GM23248 (cell line): ENCODE results near the gene PRKCE. TPM values are rescaled to one million over a fixed set of nuclear protein-coding genes. Genes with fewer than 3 reads are reported as not detected.

Experiments
- DNase-seq: peaks from one replicate; pipeline ENCODE4 v3.0.0-alpha.2; 2015
- H2AFZ ChIP-seq: fragments of 200-600 bp; sonication (generic); 2 replicates; pipeline ENCODE4 v1.6.1; 2016; ENCODE audit warnings: antibody characterized with exemption
- H3F3A ChIP-seq: fragments of 200-600 bp; sonication (generic); 2 replicates; pipeline ENCODE4 v1.6.1; 2016; ENCODE audit warnings: mild to moderate bottlenecking, antibody characterized with exemption, mixed run types; ENCODE audit not compliant: insufficient read depth
- H3K27ac ChIP-seq: fragments of 200-600 bp; sonication (generic); 2 replicates; pipeline ENCODE4 v1.5.1; 2016; ENCODE audit warnings: mild to moderate bottlenecking
- H3K27me3 ChIP-seq: fragments of 200-600 bp; sonication (generic); replicated peaks from 2 replicates; pipeline ENCODE4 v1.6.1; 2016; ENCODE audit warnings: mild to moderate bottlenecking; ENCODE audit not compliant: insufficient read depth
- H3K36me3 ChIP-seq: fragments of 200-600 bp; sonication (generic); 2 replicates; pipeline ENCODE4 v1.6.1; 2016; ENCODE audit warnings: low read depth, mild to moderate bottlenecking
- H3K4me1 ChIP-seq: fragments of 200-600 bp; sonication (generic); 2 replicates; pipeline ENCODE4 v1.6.1; 2016; ENCODE audit warnings: mild to moderate bottlenecking; ENCODE audit not compliant: insufficient read depth
- H3K4me2 ChIP-seq: fragments of 200-600 bp; sonication (generic); one replicate; pipeline ENCODE4 v1.6.1; 2016; ENCODE audit warnings: mild to moderate bottlenecking; ENCODE audit not compliant: unreplicated experiment
- H3K4me3 ChIP-seq: fragments of 200-600 bp; sonication (generic); 2 replicates; pipeline ENCODE4 v1.5.1; 2016; ENCODE audit warnings: mild to moderate bottlenecking
- H3K79me2 ChIP-seq: fragments of 200-600 bp; sonication (generic); 2 replicates; pipeline ENCODE4 v1.6.1; 2016; ENCODE audit warnings: mild to moderate bottlenecking; ENCODE audit not compliant: insufficient read depth
- H3K9ac ChIP-seq: fragments of 200-600 bp; sonication (generic); 2 replicates; pipeline ENCODE4 v1.6.1; 2016; ENCODE audit warnings: mild to moderate bottlenecking
- H3K9me2 ChIP-seq: fragments of 200-600 bp; sonication (generic); 2 replicates; pipeline ENCODE4 v1.6.1; 2016; ENCODE audit warnings: mixed run types, mild to moderate bottlenecking, moderate library complexity; ENCODE audit not compliant: insufficient read depth
- H3K9me3 ChIP-seq: fragments of 200-600 bp; sonication (generic); one replicate; pipeline ENCODE4 v1.6.1; 2017; ENCODE audit warnings: low read depth
- H4K20me1 ChIP-seq: fragments of 200-600 bp; sonication (generic); 2 replicates; pipeline ENCODE4 v1.6.0; 2016; ENCODE audit not compliant: insufficient read depth
- EZH2 ChIP-seq: fragments of 200-600 bp; sonication (generic); IDR thresholded peaks from 2 replicates; pipeline ENCODE4 v1.6.1; 2018; ENCODE audit warnings: antibody characterized with exemption, mild to moderate bottlenecking; ENCODE audit not compliant: insufficient read depth, poor library complexity, severe bottlenecking
- EZH2phosphoT487 ChIP-seq: fragments of 200-600 bp; sonication (generic); IDR thresholded peaks from 2 replicates; pipeline ENCODE4 v1.6.1; 2018; ENCODE audit warnings: antibody characterized with exemption, moderate library complexity, mild to moderate bottlenecking, low read depth; ENCODE audit not compliant: insufficient read depth
- WGBS, 2 experiments: methylation state at CpG; one replicate each; pipeline ENCODE4 v1.1.6; 2015 to 2017; ENCODE audit warnings: low lambda C conversion rate in 2 of 2, low coverage in 1 of 2; ENCODE audit errors: missing lambda C conversion rate in 2 of 2; 5-methylcytosine and 5-hydroxymethylcytosine counted together
- in situ Hi-C: fragments of 300-500 bp; cut with MboI; formaldehyde crosslinking; loops from 2 replicates; pipeline ENCODE4 v1.15.0; 2020
- polyA plus RNA-seq: library from polyadenylated mRNA; unstranded; fragments of >200 nt; fragmentation: Nextera tagmentation; extraction: Ambion mirVana; gene quantifications from 2 replicates; pipeline ENCODE4 v1.2.1, GENCODE V29; 2016
- total RNA-seq: library from RNA; depleted of rRNA; stranded (reverse); fragments of >200 nt; shearing (Covaris generic); gene quantifications from 2 replicates; pipeline ENCODE4 v1.2.3, GENCODE V29; 2014

The PRKCE gene
- total and polyA plus RNA-seq, 2 experiments from 2014 or later, result 5.9 to 7.0 TPM

DNA sequence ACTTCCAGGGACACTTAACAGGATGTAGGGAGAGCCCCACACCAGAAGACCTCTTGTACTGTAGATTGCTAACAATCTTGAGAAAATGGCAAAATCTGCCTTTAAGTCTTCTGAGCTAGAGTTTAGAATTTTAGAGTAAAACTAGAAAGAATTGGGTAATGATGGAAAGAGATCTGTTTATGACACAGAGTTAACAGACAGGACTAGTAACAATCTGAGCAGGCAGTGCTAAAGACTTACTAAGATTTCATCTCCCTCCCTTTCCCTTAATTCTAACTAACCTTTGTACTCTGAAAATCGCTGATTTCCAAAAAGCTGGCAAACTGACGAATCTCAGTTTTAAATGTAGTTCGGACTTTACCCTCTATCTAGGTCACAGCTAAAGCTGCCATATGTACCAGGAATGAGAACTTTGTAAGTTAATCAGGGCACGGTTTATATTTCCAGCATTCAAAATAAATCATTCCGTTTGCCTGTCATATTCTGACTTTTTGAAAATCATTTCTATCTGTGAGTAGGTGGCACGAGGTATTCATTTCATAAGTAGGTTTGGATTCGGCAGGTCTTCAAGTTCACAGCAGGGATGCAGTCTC lies 389.2 kb downstream of the PRKCE start:
- Histone ChIP-seq H3K27ac (no peak overlapping the region), H3K4me1 (peaks cover 27% of the 10 kb centered on the region), H3K36me3 (no peaks in the 10 kb centered on the region), H3K4me3 (no peak overlapping the region), H3K27me3 (no peaks in the 10 kb centered on the region), H3F3A (peaks cover 13% of the 10 kb centered on the region; the same call in 1 of the 2 replicates), H3K4me2 (no peak overlapping the region), H4K20me1 (no peaks in the 10 kb centered on the region), H2AFZ (no peak overlapping the region), H3K9me3 (no peaks in the 10 kb centered on the region), H3K9me2 (no peaks in the 10 kb centered on the region), H3K9ac (no peak overlapping the region), H3K79me2 (no peaks in the 10 kb centered on the region)
- DNase-seq, result no peak
- TF ChIP-seq EZH2phosphoT487 (no peak), EZH2 (no peak)
- in situ Hi-C loops, result no loop called here
- WGBS, 2 experiments, result 91 to 94% methylated on average over 7 of the region's 7 CpGs

GRCh38 chr2:46041434-46041833 lies 390.0 kb downstream of the PRKCE start:
- H3K79me2 ChIP-seq, result no peaks in the 10 kb centered on the region

GRCh38 chr2:46042207-46042637 lies 390.7 kb downstream of the PRKCE start:
- 98 to 99% methylated on average over 4 of the region's 4 CpGs for WGBS, 2 experiments

More at GRCh38 chr2:46041434-46041833, 390.0 kb downstream of the PRKCE start:
- Histone ChIP-seq H3K27ac (no peak overlapping the region), H3K9me2 (no peaks in the 10 kb centered on the region), H4K20me1 (no peaks in the 10 kb centered on the region), H3K9ac (no peak overlapping the region), H3K27me3 (no peaks in the 10 kb centered on the region), H3F3A (peaks cover 13% of the 10 kb centered on the region; the same call in 1 of the 2 replicates), H3K9me3 (no peaks in the 10 kb centered on the region), H3K4me1 (peaks cover 26% of the 10 kb centered on the region), H3K36me3 (no peaks in the 10 kb centered on the region), H2AFZ (no peak overlapping the region), H3K4me2 (peak overlapping the region; percentile 9), H3K4me3 (no peak overlapping the region)
- in situ Hi-C loops, result no loop called here
- DNase-seq, result no peak
- WGBS, 2 experiments, result 40 to 41% methylated on average over 2 of the region's 2 CpGs
- TF ChIP-seq EZH2 (no peak), EZH2phosphoT487 (no peak)

GRCh38 chr2:46042711-46043110 lies 391.2 kb downstream of the PRKCE start:
- no peak for DNase-seq
- Histone ChIP-seq H3K36me3 (no peaks in the 10 kb centered on the region), H3K4me1 (peaks cover 14% of the 10 kb centered on the region), H2AFZ (no peak overlapping the region), H3K4me3 (no peak overlapping the region), H3K79me2 (no peaks in the 10 kb centered on the region), H3K27ac (no peak overlapping the region), H3K9me2 (no peaks in the 10 kb centered on the region), H3K4me2 (no peak overlapping the region), H3K9ac (no peak overlapping the region), H3K27me3 (no peaks in the 10 kb centered on the region), H3F3A (peaks cover 10% of the 10 kb centered on the region; the same call in 1 of the 2 replicates), H3K9me3 (no peaks in the 10 kb centered on the region), H4K20me1 (no peaks in the 10 kb centered on the region)
- TF ChIP-seq EZH2 (no peak), EZH2phosphoT487 (no peak)
- in situ Hi-C loops, result no loop called here
- 91% methylated on average over 3 of the region's 3 CpGs for WGBS, 2 experiments

More at GRCh38 chr2:46042207-46042637, 390.7 kb downstream of the PRKCE start:
- no peaks in the 10 kb centered on the region for H3K36me3 ChIP-seq
- TF ChIP-seq EZH2, result no peak
- no peak for TF ChIP-seq EZH2phosphoT487
- no peak overlapping the region for H3K4me2 ChIP-seq
- no peak overlapping the region for H3K9ac ChIP-seq
- H3K9me3 ChIP-seq, result no peaks in the 10 kb centered on the region
- in situ Hi-C loops, result no loop called here
- no peaks in the 10 kb centered on the region for H3K27me3 ChIP-seq
- no peak overlapping the region for H3K27ac ChIP-seq
- H4K20me1 ChIP-seq, result no peaks in the 10 kb centered on the region
- peaks cover 13% of the 10 kb centered on the region; the same call in 1 of the 2 replicates for H3F3A ChIP-seq
- H3K79me2 ChIP-seq, result no peaks in the 10 kb centered on the region
- no peak for DNase-seq
- H2AFZ ChIP-seq, result no peak overlapping the region
- H3K9me2 ChIP-seq, result no peaks in the 10 kb centered on the region
- H3K4me3 ChIP-seq, result no peak overlapping the region
- peaks cover 19% of the 10 kb centered on the region for H3K4me1 ChIP-seq

DNA sequence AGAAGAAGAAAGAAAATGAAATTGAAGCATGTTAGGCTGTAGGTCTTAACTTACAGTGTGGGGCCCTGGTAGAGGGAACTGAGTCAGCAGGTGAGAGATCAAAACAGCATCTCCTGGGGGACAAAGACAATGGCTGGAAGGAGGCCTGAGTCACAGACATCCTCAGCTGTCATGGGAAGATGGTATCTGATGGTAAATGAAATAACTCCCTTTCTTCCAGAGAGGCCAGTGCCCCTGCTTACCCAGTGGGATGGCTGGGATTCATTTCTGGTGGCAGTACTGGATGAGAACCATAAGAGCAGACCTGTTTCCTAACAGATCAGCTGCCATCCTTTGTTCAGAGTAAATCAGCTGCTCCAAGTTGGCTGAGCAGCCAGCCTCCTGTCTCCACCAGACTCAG lies 394.4 kb downstream of the PRKCE start:
- H3K9me2 ChIP-seq, result no peaks in the 10 kb centered on the region
- no peak for DNase-seq

More for the DNA sequence above, 394.4 kb downstream of the PRKCE start:
- Histone ChIP-seq H3K4me2 (no peak overlapping the region), H3K4me1 (peaks cover 10% of the 10 kb centered on the region), H2AFZ (no peak overlapping the region), H3K9me3 (no peaks in the 10 kb centered on the region), H3K27me3 (no peaks in the 10 kb centered on the region), H3K79me2 (no peaks in the 10 kb centered on the region), H4K20me1 (no peaks in the 10 kb centered on the region), H3K36me3 (no peaks in the 10 kb centered on the region), H3K9ac (no peak overlapping the region), H3F3A (no peaks in the 10 kb centered on the region), H3K4me3 (no peak overlapping the region), H3K27ac (no peak overlapping the region)
- in situ Hi-C loops, result no loop called here
- TF ChIP-seq EZH2, result no peak
- TF ChIP-seq EZH2phosphoT487, result no peak
